ENCODE data around the gene AKR1D1. TPM values are rescaled to one million over a fixed set of nuclear protein-coding genes. Genes with fewer than 3 reads are reported as not detected.

Gene AKR1D1
- total RNA-seq, 1 donor from 2014 or later, result not detected

GRCh38 chr7:138064856-138065357 lies 11.4 kb upstream of the AKR1D1 start:
- DNase-seq (ENCODE audit: low spot score), result no peak
- H3K9me3 Mint-ChIP-seq (ENCODE audit: low read depth), result no peaks in the 10 kb centered on the region
- peaks cover 18% of the 10 kb centered on the region for H3K27me3 Mint-ChIP-seq (ENCODE audit: low read depth)
- H3K4me3 Mint-ChIP-seq (ENCODE audit: unreplicated experiment), result no peak overlapping the region
- TF ChIP-seq CTCF (IDR thresholded peaks at IDR 0.05), result no peak
- no peaks in the 10 kb centered on the region for H3K36me3 Mint-ChIP-seq (ENCODE audit: low read depth)
- no peak overlapping the region for H3K27ac Mint-ChIP-seq (ENCODE audit: unreplicated experiment)
- H3K4me1 Mint-ChIP-seq (ENCODE audit: low read depth), result peaks cover 2% of the 10 kb centered on the region

- Mint-ChIP-seq H3K4me1 (ENCODE audit: low read depth) (peaks cover 2% of the 10 kb centered on the region), H3K27ac (ENCODE audit: unreplicated experiment) (no peak overlapping the region), H3K4me3 (ENCODE audit: unreplicated experiment) (no peak overlapping the region), H3K27me3 (ENCODE audit: low read depth) (peaks cover 20% of the 10 kb centered on the region), H3K9me3 (ENCODE audit: low read depth) (no peaks in the 10 kb centered on the region), H3K36me3 (ENCODE audit: low read depth) (no peaks in the 10 kb centered on the region)
- no peak for DNase-seq (ENCODE audit: low spot score)
- no peak for TF ChIP-seq CTCF (IDR thresholded peaks at IDR 0.05)
Observed at GRCh38 chr7:138065827-138066226, 10.4 kb upstream of the AKR1D1 start.

GRCh38 chr7:138066954-138067394 lies 9.3 kb upstream of the AKR1D1 start:
- H3K4me1 Mint-ChIP-seq (ENCODE audit: low read depth), result peaks cover 2% of the 10 kb centered on the region
- peaks cover 16% of the 10 kb centered on the region for H3K27me3 Mint-ChIP-seq (ENCODE audit: low read depth)
- no peak overlapping the region for H3K4me3 Mint-ChIP-seq (ENCODE audit: unreplicated experiment)
- DNase-seq (ENCODE audit: low spot score), result no peak
- H3K27ac Mint-ChIP-seq (ENCODE audit: unreplicated experiment), result no peak overlapping the region
- no peaks in the 10 kb centered on the region for H3K9me3 Mint-ChIP-seq (ENCODE audit: low read depth)
- no peaks in the 10 kb centered on the region for H3K36me3 Mint-ChIP-seq (ENCODE audit: low read depth)
- no peak for TF ChIP-seq CTCF (IDR thresholded peaks at IDR 0.05)

DNA sequence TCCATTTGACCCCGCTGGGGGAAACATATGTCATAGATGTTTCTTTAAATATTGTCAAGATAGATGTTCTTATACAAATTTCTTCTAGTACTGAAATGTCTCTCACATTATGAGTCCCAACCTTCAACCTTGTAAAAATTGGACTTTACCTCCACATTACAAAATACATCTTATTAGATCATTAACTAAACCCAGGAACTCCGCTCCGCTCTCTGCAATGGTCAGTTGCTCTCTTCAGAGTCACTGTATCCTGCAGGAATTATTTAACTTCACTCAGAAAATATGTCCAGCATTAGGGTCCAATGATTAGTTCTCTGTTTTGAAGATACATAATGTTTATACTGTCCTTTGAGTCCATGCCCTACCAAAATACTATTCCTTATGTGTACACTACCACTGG lies 8.5 kb upstream of the AKR1D1 start:
- peaks cover 2% of the 10 kb centered on the region for H3K4me1 Mint-ChIP-seq (ENCODE audit: low read depth)
- H3K27ac Mint-ChIP-seq (ENCODE audit: unreplicated experiment), result no peak overlapping the region
- H3K4me3 Mint-ChIP-seq (ENCODE audit: unreplicated experiment), result no peak overlapping the region
- no peaks in the 10 kb centered on the region for H3K36me3 Mint-ChIP-seq (ENCODE audit: low read depth)
- peaks cover 8% of the 10 kb centered on the region for H3K27me3 Mint-ChIP-seq (ENCODE audit: low read depth)
- TF ChIP-seq CTCF (IDR thresholded peaks at IDR 0.05), result no peak
- no peak for DNase-seq (ENCODE audit: low spot score)
- H3K9me3 Mint-ChIP-seq (ENCODE audit: low read depth), result no peaks in the 10 kb centered on the region

GRCh38 chr7:138070908-138071307 lies 5.4 kb upstream of the AKR1D1 start:
- Mint-ChIP-seq H3K27me3 (ENCODE audit: low read depth) (peaks cover 5% of the 10 kb centered on the region), H3K4me1 (ENCODE audit: low read depth) (no peaks in the 10 kb centered on the region), H3K27ac (ENCODE audit: unreplicated experiment) (no peak overlapping the region), H3K9me3 (ENCODE audit: low read depth) (peaks cover 18% of the 10 kb centered on the region), H3K4me3 (ENCODE audit: unreplicated experiment) (no peak overlapping the region), H3K36me3 (ENCODE audit: low read depth) (peaks cover 4% of the 10 kb centered on the region)
- no peak for TF ChIP-seq CTCF (IDR thresholded peaks at IDR 0.05)
- DNase-seq (ENCODE audit: low spot score), result no peak

Data from chondrocyte (in vitro differentiated cells).